SIG-M5 (cell line): ENCODE measurements around the gene TRDN.
"Not testable (repeated sequence)": the region's sequence is repeated elsewhere in the genome, so short reads cannot be mapped to it uniquely, and the experiment has no call there.

Source experiments
- DNase-seq: peaks from one replicate; lab custom pipeline; 2025; lab: John Stamatoyannopoulos, UW

The TRDN gene

GRCh38 chr6:123508290-123508689 lies 128.5 kb downstream of the TRDN start:
- no peak for DNase-seq

- no peak for DNase-seq
These were observed 129.2 kb downstream of the TRDN start for GRCh38 chr6:123507582-123507981.

- DNase-seq = no peak
These were observed 133.1 kb downstream of the TRDN start for GRCh38 chr6:123503619-123504018.

- no peak for DNase-seq
These were observed 139.7 kb downstream of the TRDN start for GRCh38 chr6:123497025-123497424.

- DNase-seq = no peak
These were observed 147.2 kb downstream of the TRDN start for GRCh38 chr6:123489589-123489988.

- no peak for DNase-seq
These were observed 155.8 kb downstream of the TRDN start for GRCh38 chr6:123480986-123481385.

- DNase-seq = not testable (repeated sequence)
These were observed 164.6 kb downstream of the TRDN start for GRCh38 chr6:123472025-123472702.

- no peak for DNase-seq
These were observed 169.4 kb downstream of the TRDN start for GRCh38 chr6:123467392-123467791.

GRCh38 chr6:123462152-123462551 lies 174.6 kb downstream of the TRDN start:
- DNase-seq = no peak

GRCh38 chr6:123458218-123458617 lies 178.5 kb downstream of the TRDN start:
- no peak for DNase-seq

GRCh38 chr6:123456836-123457235 lies 179.9 kb downstream of the TRDN start:
- no peak for DNase-seq

GRCh38 chr6:123454448-123454847 lies 182.3 kb downstream of the TRDN start:
- no peak for DNase-seq

GRCh38 chr6:123453071-123453470 lies 183.7 kb downstream of the TRDN start:
- DNase-seq = not testable (repeated sequence)

- DNase-seq = no peak
These were observed 188.4 kb downstream of the TRDN start for GRCh38 chr6:123448306-123448884.

- no peak for DNase-seq
These were observed 189.3 kb downstream of the TRDN start for GRCh38 chr6:123447315-123447937.

GRCh38 chr6:123439371-123439770 lies 197.4 kb downstream of the TRDN start:
- DNase-seq = no peak

- no peak for DNase-seq
These were observed 202.6 kb downstream of the TRDN start for GRCh38 chr6:123434186-123434585.

GRCh38 chr6:123430970-123431369 lies 205.8 kb downstream of the TRDN start:
- no peak for DNase-seq

- no peak for DNase-seq
These were observed 209.7 kb downstream of the TRDN start for GRCh38 chr6:123427008-123427407.

GRCh38 chr6:123423130-123423529 lies 213.6 kb downstream of the TRDN start:
- DNase-seq = no peak

GRCh38 chr6:123420512-123420911 lies 216.2 kb downstream of the TRDN start:
- no peak for DNase-seq

- no peak for DNase-seq
These were observed 218.7 kb downstream of the TRDN start for GRCh38 chr6:123418071-123418470.

- no peak for DNase-seq
These were observed 219.2 kb downstream of the TRDN start for GRCh38 chr6:123417535-123417934.
